WTC11 (cell line): Measurements from ENCODE around the gene PUSL1. TPM values are rescaled to one million over a fixed set of nuclear protein-coding genes. Genes with fewer than 3 reads are reported as not detected.

Experiments
- ATAC-seq: fragments of 200-7000 bp; cut with Tn5 transposase; 2 replicates; pipeline ENCODE4 v1.10.0; 2021; ENCODE audit warnings: mild to moderate bottlenecking, moderate library complexity
- CTCF ChIA-PET: fragments of 300-600 bp; sonication (Branson Sonifier 250); formaldehyde crosslinking; loops from one replicate; lab custom pipeline; 2021; ENCODE audit warnings: antibody characterized with exemption; lab: Charles Lee
- POLR2A ChIA-PET: fragments of 350-600 bp; sonication (Branson Sonifier 250); formaldehyde crosslinking; loops from one replicate; lab custom pipeline; 2021; ENCODE audit warnings: antibody characterized with exemption; lab: Charles Lee
- DNase-seq: peaks from one replicate; pipeline ENCODE4 v3.0.0; 2021; ENCODE audit warnings: low spot score
- H3K27ac Mint-ChIP-seq: 2 replicates; pipeline ENCODE4 v1.8.0; 2021; ENCODE audit warnings: mixed read lengths
- H3K27me3 Mint-ChIP-seq: 2 replicates; pipeline ENCODE4 v1.8.0; 2021; ENCODE audit warnings: low read depth, mild to moderate bottlenecking, moderate library complexity, mixed read lengths
- H3K36me3 Mint-ChIP-seq: 2 replicates; pipeline ENCODE4 v1.8.0; 2021; ENCODE audit warnings: mixed read lengths
- H3K4me1 Mint-ChIP-seq: 2 replicates; pipeline ENCODE4 v1.8.0; 2022; ENCODE audit warnings: mixed read lengths
- H3K4me3 Mint-ChIP-seq: 2 replicates; pipeline ENCODE4 v1.8.0; 2021; ENCODE audit warnings: mild to moderate bottlenecking, moderate library complexity, mixed read lengths
- H3K9me3 Mint-ChIP-seq: 2 replicates; pipeline ENCODE4 v1.8.0; 2021; ENCODE audit warnings: mixed read lengths
- AFF4 ChIP-seq: sonication (generic); formaldehyde crosslinking; IDR thresholded peaks from 2 replicates; pipeline ENCODE4 v1.8.1; 2023; ENCODE audit warnings: mild to moderate bottlenecking, missing genetic modification reagents, borderline replicate concordance
- CBFB ChIP-seq: sonication (generic); formaldehyde crosslinking; IDR thresholded peaks from 2 replicates; pipeline ENCODE4 v1.8.1; 2022; ENCODE audit warnings: mild to moderate bottlenecking, low read depth, missing genetic modification reagents
- EMX1 ChIP-seq: fragments of 250-450 bp; sonication (Bioruptor Pico); IDR thresholded peaks from 2 replicates; pipeline ENCODE4 v1.8.0; 2021; ENCODE audit warnings: mild to moderate bottlenecking
- ESRRA ChIP-seq: sonication (generic); formaldehyde crosslinking; IDR thresholded peaks from 2 replicates; pipeline ENCODE4 v1.8.1; 2022; ENCODE audit warnings: mild to moderate bottlenecking, missing genetic modification reagents, borderline replicate concordance
- ETV6 ChIP-seq: sonication (generic); formaldehyde crosslinking; IDR thresholded peaks from 2 replicates; pipeline ENCODE4 v1.8.1; 2022; ENCODE audit warnings: mild to moderate bottlenecking, missing genetic modification reagents
- GTF2I ChIP-seq: fragments of 250-450 bp; sonication (Bioruptor Pico); conservative IDR thresholded peaks from 2 replicates; pipeline ENCODE4 v1.4.0; 2021; ENCODE audit warnings: mild to moderate bottlenecking
- JAZF1 ChIP-seq: fragments of 250-450 bp; sonication (Bioruptor Pico); IDR thresholded peaks from 2 replicates; pipeline ENCODE4 v1.9.0; 2021; ENCODE audit warnings: moderate library complexity, mild to moderate bottlenecking, inconsistent platforms
- MYBL2 ChIP-seq: sonication (generic); formaldehyde crosslinking; IDR thresholded peaks from 2 replicates; pipeline ENCODE4 v1.8.1; 2023; ENCODE audit warnings: mild to moderate bottlenecking, moderate library complexity, missing genetic modification reagents
- OVOL2 ChIP-seq: fragments of 250-450 bp; sonication (Bioruptor Pico); IDR thresholded peaks from 2 replicates; pipeline ENCODE4 v1.9.0; 2021; ENCODE audit warnings: mild to moderate bottlenecking, borderline replicate concordance
- STAT6 ChIP-seq: sonication (generic); formaldehyde crosslinking; conservative IDR thresholded peaks from 2 replicates; pipeline ENCODE4 v1.8.1; 2023; ENCODE audit warnings: mild to moderate bottlenecking, low read depth, missing genetic modification reagents, moderate library complexity
- TEAD1 ChIP-seq: sonication (generic); formaldehyde crosslinking; IDR thresholded peaks from 2 replicates; pipeline ENCODE4 v1.8.0; 2022; ENCODE audit warnings: mild to moderate bottlenecking, missing genetic modification reagents
- ZNF219 ChIP-seq: sonication (generic); formaldehyde crosslinking; IDR thresholded peaks from 2 replicates; pipeline ENCODE4 v1.8.0; 2023; ENCODE audit warnings: missing genetic modification reagents, mild to moderate bottlenecking, borderline replicate concordance
- ZNF416 ChIP-seq: fragments of 250-450 bp; sonication (Bioruptor Pico); IDR thresholded peaks from 2 replicates; pipeline ENCODE4 v1.9.0; 2021; ENCODE audit warnings: mild to moderate bottlenecking, inconsistent platforms
- ZNF423 ChIP-seq: fragments of 250-450 bp; sonication (Bioruptor Pico); IDR thresholded peaks from 2 replicates; pipeline ENCODE4 v2.1.2; 2022; ENCODE audit warnings: mild to moderate bottlenecking, moderate library complexity
- total RNA-seq: library from RNA; stranded (reverse); gene quantifications from 3 replicates; pipeline ENCODE4 v1.2.3, GENCODE V29; 2021
- TF ChIP-seq, protein P1 (sequence below): sonication (generic); formaldehyde crosslinking; IDR thresholded peaks from 2 replicates; pipeline ENCODE4 v1.8.1; 2023; ENCODE audit warnings: mild to moderate bottlenecking, missing genetic modification reagents
- TF ChIP-seq, protein P2 (sequence below): sonication (generic); formaldehyde crosslinking; IDR thresholded peaks from 2 replicates; pipeline ENCODE4 v1.8.1; 2022; ENCODE audit warnings: low read depth, missing genetic modification reagents, borderline replicate concordance
- TF ChIP-seq, protein P3 (sequence below): sonication (generic); formaldehyde crosslinking; IDR thresholded peaks from 2 replicates; pipeline ENCODE4 v1.8.0; 2023; ENCODE audit warnings: missing genetic modification reagents, mild to moderate bottlenecking, borderline replicate concordance
- TF ChIP-seq, protein P4 (sequence below): sonication (generic); formaldehyde crosslinking; IDR thresholded peaks from 2 replicates; pipeline ENCODE4 v1.8.0; 2023; ENCODE audit warnings: missing genetic modification reagents
- TF ChIP-seq, protein P5 (sequence below): sonication (generic); formaldehyde crosslinking; IDR thresholded peaks from 2 replicates; pipeline ENCODE4 v1.8.1; 2022; ENCODE audit warnings: mild to moderate bottlenecking, missing genetic modification reagents, moderate library complexity, borderline replicate concordance

PUSL1 gene
- total RNA-seq, 1 experiment from 2014 or later, result 51.5 TPM

- H3K4me1 Mint-ChIP-seq, result peaks cover 15% of the 10 kb centered on the region
- no peak overlapping the region for H3K27ac Mint-ChIP-seq
- peaks cover 11% of the 10 kb centered on the region for H3K36me3 Mint-ChIP-seq
- H3K9me3 Mint-ChIP-seq, result no peaks in the 10 kb centered on the region
- TF ChIP-seq ESRRA (CRISPR knock-in tag) (no peak), JAZF1 (CRISPR knock-in tag) (no peak), TEAD1 (CRISPR knock-in tag) (no peak), EMX1 (CRISPR knock-in tag) (no peak), ZNF416 (no peak), OVOL2 (CRISPR knock-in tag) (no peak), ETV6 (CRISPR knock-in tag) (no peak), MYBL2 (CRISPR knock-in tag) (no peak), CBFB (CRISPR knock-in tag) (no peak), ZNF219 (no peak), ZNF423 (CRISPR knock-in tag) (no peak), AFF4 (CRISPR knock-in tag) (no peak)
- TF ChIP-seq, protein P1, sequence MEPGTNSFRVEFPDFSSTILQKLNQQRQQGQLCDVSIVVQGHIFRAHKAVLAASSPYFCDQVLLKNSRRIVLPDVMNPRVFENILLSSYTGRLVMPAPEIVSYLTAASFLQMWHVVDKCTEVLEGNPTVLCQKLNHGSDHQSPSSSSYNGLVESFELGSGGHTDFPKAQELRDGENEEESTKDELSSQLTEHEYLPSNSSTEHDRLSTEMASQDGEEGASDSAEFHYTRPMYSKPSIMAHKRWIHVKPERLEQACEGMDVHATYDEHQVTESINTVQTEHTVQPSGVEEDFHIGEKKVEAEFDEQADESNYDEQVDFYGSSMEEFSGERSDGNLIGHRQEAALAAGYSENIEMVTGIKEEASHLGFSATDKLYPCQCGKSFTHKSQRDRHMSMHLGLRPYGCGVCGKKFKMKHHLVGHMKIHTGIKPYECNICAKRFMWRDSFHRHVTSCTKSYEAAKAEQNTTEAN (CRISPR knock-in tag), result no peak
- TF ChIP-seq, protein P2, sequence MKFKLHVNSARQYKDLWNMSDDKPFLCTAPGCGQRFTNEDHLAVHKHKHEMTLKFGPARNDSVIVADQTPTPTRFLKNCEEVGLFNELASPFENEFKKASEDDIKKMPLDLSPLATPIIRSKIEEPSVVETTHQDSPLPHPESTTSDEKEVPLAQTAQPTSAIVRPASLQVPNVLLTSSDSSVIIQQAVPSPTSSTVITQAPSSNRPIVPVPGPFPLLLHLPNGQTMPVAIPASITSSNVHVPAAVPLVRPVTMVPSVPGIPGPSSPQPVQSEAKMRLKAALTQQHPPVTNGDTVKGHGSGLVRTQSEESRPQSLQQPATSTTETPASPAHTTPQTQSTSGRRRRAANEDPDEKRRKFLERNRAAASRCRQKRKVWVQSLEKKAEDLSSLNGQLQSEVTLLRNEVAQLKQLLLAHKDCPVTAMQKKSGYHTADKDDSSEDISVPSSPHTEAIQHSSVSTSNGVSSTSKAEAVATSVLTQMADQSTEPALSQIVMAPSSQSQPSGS (CRISPR knock-in tag), result no peak
- no peak overlapping the region for H3K4me3 Mint-ChIP-seq
- no peak for ATAC-seq
- H3K27me3 Mint-ChIP-seq, result no peaks in the 10 kb centered on the region
- POLR2A ChIA-PET, result no interaction called here
- CTCF ChIA-PET, result no interaction called here
- DNase-seq, result no peak
Measured at GRCh38 chr1:1320666-1321448, 12.5 kb downstream of the PUSL1 start.

- ChIA-PET CTCF (no interaction called here), POLR2A (no interaction called here)
- no peaks in the 10 kb centered on the region for H3K9me3 Mint-ChIP-seq
- ATAC-seq, result no peak
- H3K4me1 Mint-ChIP-seq, result peaks cover 11% of the 10 kb centered on the region
- DNase-seq, result no peak
- no peaks in the 10 kb centered on the region for H3K27me3 Mint-ChIP-seq
- no peak overlapping the region for H3K27ac Mint-ChIP-seq
- no peak overlapping the region for H3K4me3 Mint-ChIP-seq
- H3K36me3 Mint-ChIP-seq, result peaks cover 11% of the 10 kb centered on the region
- TF ChIP-seq ETV6 (CRISPR knock-in tag), result no peak
- TF ChIP-seq, protein P3, sequence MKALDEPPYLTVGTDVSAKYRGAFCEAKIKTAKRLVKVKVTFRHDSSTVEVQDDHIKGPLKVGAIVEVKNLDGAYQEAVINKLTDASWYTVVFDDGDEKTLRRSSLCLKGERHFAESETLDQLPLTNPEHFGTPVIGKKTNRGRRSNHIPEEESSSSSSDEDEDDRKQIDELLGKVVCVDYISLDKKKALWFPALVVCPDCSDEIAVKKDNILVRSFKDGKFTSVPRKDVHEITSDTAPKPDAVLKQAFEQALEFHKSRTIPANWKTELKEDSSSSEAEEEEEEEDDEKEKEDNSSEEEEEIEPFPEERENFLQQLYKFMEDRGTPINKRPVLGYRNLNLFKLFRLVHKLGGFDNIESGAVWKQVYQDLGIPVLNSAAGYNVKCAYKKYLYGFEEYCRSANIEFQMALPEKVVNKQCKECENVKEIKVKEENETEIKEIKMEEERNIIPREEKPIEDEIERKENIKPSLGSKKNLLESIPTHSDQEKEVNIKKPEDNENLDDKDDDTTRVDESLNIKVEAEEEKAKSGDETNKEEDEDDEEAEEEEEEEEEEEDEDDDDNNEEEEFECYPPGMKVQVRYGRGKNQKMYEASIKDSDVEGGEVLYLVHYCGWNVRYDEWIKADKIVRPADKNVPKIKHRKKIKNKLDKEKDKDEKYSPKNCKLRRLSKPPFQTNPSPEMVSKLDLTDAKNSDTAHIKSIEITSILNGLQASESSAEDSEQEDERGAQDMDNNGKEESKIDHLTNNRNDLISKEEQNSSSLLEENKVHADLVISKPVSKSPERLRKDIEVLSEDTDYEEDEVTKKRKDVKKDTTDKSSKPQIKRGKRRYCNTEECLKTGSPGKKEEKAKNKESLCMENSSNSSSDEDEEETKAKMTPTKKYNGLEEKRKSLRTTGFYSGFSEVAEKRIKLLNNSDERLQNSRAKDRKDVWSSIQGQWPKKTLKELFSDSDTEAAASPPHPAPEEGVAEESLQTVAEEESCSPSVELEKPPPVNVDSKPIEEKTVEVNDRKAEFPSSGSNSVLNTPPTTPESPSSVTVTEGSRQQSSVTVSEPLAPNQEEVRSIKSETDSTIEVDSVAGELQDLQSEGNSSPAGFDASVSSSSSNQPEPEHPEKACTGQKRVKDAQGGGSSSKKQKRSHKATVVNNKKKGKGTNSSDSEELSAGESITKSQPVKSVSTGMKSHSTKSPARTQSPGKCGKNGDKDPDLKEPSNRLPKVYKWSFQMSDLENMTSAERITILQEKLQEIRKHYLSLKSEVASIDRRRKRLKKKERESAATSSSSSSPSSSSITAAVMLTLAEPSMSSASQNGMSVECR, result no peak
- TF ChIP-seq GTF2I, result no peak
- TF ChIP-seq, protein P4, sequence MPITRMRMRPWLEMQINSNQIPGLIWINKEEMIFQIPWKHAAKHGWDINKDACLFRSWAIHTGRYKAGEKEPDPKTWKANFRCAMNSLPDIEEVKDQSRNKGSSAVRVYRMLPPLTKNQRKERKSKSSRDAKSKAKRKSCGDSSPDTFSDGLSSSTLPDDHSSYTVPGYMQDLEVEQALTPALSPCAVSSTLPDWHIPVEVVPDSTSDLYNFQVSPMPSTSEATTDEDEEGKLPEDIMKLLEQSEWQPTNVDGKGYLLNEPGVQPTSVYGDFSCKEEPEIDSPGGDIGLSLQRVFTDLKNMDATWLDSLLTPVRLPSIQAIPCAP (CRISPR knock-in tag), result no peak
- no peak for TF ChIP-seq STAT6 (CRISPR knock-in tag)
- TF ChIP-seq, protein P5, sequence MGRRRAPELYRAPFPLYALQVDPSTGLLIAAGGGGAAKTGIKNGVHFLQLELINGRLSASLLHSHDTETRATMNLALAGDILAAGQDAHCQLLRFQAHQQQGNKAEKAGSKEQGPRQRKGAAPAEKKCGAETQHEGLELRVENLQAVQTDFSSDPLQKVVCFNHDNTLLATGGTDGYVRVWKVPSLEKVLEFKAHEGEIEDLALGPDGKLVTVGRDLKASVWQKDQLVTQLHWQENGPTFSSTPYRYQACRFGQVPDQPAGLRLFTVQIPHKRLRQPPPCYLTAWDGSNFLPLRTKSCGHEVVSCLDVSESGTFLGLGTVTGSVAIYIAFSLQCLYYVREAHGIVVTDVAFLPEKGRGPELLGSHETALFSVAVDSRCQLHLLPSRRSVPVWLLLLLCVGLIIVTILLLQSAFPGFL (CRISPR knock-in tag), result no peak
Measured at GRCh38 chr1:1321477-1321876, 13.1 kb downstream of the PUSL1 start.
